AG04449 (cell line): ENCODE data around the gene KLHL35.

Experiments
- CTCF ChIA-PET: fragments of 350-600 bp; formaldehyde crosslinking; extraction: SDS; loops from one replicate; lab custom pipeline; 2021; ENCODE audit warnings: antibody characterized with exemption; lab: Yijun Ruan, JAX
- POLR2A ChIA-PET: fragments of 400-600, 350-600 bp; formaldehyde crosslinking; extraction: SDS; loops from one replicate; lab custom pipeline; 2020; ENCODE audit warnings: antibody characterized with exemption, inconsistent platforms; lab: Yijun Ruan, JAX
- DNase-seq: peaks from one replicate; pipeline ENCODE4 v3.0.0-alpha.2; 2010; ENCODE audit warnings: low read depth, low spot score
- H3K4me3 ChIP-seq: 2 replicates; pipeline ENCODE4 v1.5.1; 2011; ENCODE audit warnings: low read depth, mild to moderate bottlenecking, control low read depth, low read length
- TF ChIP-seq, protein P1 (sequence below): IDR thresholded peaks from one replicate; pipeline ENCODE4 v1.5.1; 2011; ENCODE audit warnings: mild to moderate bottlenecking, moderate library complexity, low read length, control low read depth, inconsistent platforms; ENCODE audit not compliant: insufficient read depth; ENCODE audit errors: missing control alignments

Gene KLHL35

DNA sequence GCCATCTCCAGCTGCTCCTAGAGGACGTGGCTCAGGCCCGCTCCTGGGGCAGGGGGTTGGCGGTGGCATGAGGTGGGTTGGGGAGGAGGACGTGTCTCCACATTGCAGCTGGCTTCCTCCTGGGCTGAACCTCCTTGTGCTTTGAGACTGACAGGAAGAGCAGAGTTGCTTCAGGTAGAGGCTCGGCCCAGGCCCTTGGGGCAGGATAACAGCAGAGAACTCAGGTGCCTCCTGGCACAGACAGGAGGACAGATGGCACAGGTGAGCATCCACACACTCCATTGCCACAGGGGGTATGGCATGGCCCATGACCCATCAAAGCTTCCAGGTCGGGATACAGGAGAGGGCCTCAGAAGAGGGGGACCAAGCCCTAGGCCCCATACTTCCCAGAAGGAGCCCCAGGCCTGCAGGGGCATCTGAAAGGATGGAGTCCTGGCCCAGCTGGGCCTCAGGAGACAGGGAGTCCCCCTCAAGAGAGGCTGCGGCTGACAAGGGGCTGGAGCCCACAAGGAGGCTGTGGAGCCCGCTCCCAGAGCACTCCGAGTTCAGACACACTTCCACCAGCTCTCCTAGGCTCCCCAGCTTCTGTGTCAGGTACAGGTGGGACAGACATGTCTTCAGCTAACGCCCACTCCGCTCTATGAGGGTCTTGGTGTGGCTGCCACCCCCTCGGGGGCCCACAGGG, 2.0 kb upstream of the KLHL35 start:
- TF ChIP-seq, protein P1, sequence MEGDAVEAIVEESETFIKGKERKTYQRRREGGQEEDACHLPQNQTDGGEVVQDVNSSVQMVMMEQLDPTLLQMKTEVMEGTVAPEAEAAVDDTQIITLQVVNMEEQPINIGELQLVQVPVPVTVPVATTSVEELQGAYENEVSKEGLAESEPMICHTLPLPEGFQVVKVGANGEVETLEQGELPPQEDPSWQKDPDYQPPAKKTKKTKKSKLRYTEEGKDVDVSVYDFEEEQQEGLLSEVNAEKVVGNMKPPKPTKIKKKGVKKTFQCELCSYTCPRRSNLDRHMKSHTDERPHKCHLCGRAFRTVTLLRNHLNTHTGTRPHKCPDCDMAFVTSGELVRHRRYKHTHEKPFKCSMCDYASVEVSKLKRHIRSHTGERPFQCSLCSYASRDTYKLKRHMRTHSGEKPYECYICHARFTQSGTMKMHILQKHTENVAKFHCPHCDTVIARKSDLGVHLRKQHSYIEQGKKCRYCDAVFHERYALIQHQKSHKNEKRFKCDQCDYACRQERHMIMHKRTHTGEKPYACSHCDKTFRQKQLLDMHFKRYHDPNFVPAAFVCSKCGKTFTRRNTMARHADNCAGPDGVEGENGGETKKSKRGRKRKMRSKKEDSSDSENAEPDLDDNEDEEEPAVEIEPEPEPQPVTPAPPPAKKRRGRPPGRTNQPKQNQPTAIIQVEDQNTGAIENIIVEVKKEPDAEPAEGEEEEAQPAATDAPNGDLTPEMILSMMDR = no peak
- no peak for DNase-seq
- no peak overlapping the region for H3K4me3 ChIP-seq
- CTCF ChIA-PET = interaction anchor here (0.7 to 9.2 kb wide), 5 partner anchors 10 to 155 kb away, joined by 3 to 91 read pairs (median 3); partner anchors contain the start of gene GDPD5
- POLR2A ChIA-PET = no interaction called here

DNA sequence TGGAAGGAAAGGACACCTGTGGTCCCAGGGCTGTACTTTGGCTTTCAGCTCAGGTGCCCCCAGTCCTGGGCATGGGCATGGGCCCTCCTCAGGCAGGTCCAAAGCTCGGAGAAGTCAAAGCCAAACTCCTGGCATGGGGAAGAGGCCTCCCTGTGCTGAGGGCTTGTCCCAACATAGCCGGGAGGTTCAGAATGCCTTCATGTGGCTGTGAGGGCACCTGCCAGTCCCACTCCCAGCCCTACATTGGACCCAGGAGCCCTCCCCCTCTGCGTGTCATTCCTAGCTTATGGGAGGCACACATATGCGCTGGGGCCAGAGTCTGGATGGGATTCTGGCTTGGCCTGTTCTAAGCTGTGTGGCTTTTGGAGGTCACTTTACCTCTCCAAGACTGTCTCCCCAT, 1.0 kb upstream of the KLHL35 start:
- TF ChIP-seq, protein P1 = no peak
- no peak overlapping the region for H3K4me3 ChIP-seq
- DNase-seq = no peak
- POLR2A ChIA-PET = no interaction called here
- CTCF ChIA-PET = interaction anchor here (0.8 to 9.2 kb wide), 8 partner anchors 9 to 154 kb away, joined by 3 to 91 read pairs (median 3); partner anchors contain the start of gene GDPD5

DNA sequence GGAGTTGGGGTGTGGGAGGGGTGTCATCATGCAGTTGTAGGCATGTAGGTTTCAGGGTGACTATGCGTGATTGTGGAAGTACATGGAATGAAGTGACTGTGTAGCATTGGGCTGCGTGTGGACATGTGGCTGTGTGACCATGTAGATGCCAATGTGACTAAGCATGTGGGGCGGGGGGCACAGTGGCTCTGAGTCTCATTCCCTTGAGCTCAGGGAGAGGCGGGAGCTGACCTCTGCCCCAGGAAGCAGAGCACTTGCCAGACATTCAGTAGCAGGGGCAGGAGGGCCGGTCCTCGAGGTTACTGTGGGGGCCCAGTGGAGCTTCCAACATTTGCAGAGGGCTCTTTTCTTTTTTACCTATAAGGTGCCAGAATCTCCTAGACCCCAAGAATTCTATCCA, 440 bp upstream of the KLHL35 start:
- ChIA-PET CTCF (interaction anchor here (0.9 to 9.2 kb wide), 6 partner anchors 12 to 106 kb away, joined by 3 to 91 read pairs (median 5); partner anchors contain the start of gene GDPD5), POLR2A (no interaction called here)
- no peak for DNase-seq
- no peak overlapping the region for H3K4me3 ChIP-seq
- TF ChIP-seq, protein P1 = no peak

GRCh38 chr11:75431533-75432525, 1.2 kb downstream of the KLHL35 start:
- CTCF ChIA-PET = interaction anchor here (0.8 to 9.2 kb wide), 7 partner anchors 12 to 159 kb away, joined by 3 to 91 read pairs (median 4); partner anchors contain the start of gene GDPD5
- TF ChIP-seq, protein P1 = no peak
- no peak for DNase-seq
- no peak overlapping the region for H3K4me3 ChIP-seq
- POLR2A ChIA-PET = no interaction called here

DNA sequence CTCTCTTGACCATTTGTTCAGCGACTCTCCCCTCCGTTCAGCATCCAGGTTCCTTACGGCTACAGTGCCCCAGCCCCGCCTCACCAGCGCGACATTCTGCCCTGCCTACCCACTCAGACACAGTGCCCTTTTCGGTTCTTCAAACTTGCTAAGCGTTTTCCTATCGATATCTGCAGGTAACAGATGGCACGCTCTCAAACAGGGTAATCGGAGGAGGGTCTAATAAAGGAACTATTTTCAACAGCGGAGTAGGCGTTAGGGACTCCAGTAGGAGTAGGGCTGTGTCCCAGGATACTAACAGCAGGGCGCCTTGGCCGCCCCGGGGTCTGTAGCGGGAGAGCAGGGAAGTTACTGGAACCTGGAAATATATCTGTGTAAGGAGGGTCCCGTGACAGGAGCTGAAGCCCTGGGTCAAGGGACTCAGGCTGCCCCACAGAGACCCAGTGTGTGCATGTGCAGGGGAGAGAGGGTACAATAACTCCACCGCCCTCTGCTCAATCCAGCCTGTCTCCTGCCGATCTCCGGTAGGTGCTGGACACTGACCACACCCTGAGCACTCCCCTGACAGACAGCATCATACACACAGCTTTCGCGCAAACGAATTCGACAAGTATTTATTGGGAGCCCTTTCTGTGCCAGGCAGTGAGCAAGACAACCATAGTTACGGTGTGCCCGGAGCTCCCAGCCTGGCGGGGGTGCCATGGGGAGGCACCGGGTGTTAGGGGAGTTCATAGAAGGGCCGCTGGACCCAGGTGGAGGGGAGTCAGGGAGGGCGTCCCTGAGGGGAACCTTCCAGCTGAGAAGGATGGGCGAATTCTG, 2.1 kb downstream of the KLHL35 start:
- ChIA-PET POLR2A (no interaction called here), CTCF (interaction anchor here (0.8 to 9.2 kb wide), 9 partner anchors 13 to 99 kb away, joined by 3 to 91 read pairs (median 4); partner anchors contain the start of gene GDPD5)
- TF ChIP-seq, protein P1 = no peak
- H3K4me3 ChIP-seq = peak overlapping the region; percentile 46
- DNase-seq = no peak
